ENCODE data around the gene THTPA. TPM values are rescaled to one million over a fixed set of nuclear protein-coding genes. Genes with fewer than 3 reads are reported as not detected.
"Not testable (repeated sequence)": the region's sequence is repeated elsewhere in the genome, so short reads cannot be mapped to it uniquely, and the experiment has no call there.

THTPA gene
- total RNA-seq, 2 donors from 2014 or later = 9.0 to 21.0 TPM

GRCh38 chr14:23590198-23590597 is 34.1 kb downstream of the THTPA start:
- no peaks in the 10 kb centered on the region for H3K36me3 ChIP-seq
- intact Hi-C loops (cut with DNase I) = loop anchor here (5.0 kb wide), 1 partner anchor 322 kb away; no protein-coding TSS in a partner anchor
- no peaks in the 10 kb centered on the region for H3K4me1 ChIP-seq
- no peaks in the 10 kb centered on the region for H3K9me3 ChIP-seq
- H3K27me3 ChIP-seq = no peaks in the 10 kb centered on the region
- TF ChIP-seq CTCF (IDR thresholded peaks at IDR 0.05) = no peak
- H3K9ac ChIP-seq (ENCODE audit: low read depth in 2 of 2, low read length in 2 of 2) = no peak overlapping the region
- DNase-seq = no peak
- H3K27ac ChIP-seq = no peak overlapping the region
- no peak overlapping the region for H3K4me3 ChIP-seq

- not testable (repeated sequence) for H3K4me3 ChIP-seq; DNase-seq; H3K36me3 ChIP-seq; H3K9me3 ChIP-seq; H3K4me1 ChIP-seq; H3K27me3 ChIP-seq; H3K27ac ChIP-seq; H3K9ac ChIP-seq (ENCODE audit: low read depth in 2 of 2, low read length in 2 of 2)
- intact Hi-C loops (cut with DNase I) = loop anchor here (5.0 kb wide), 1 partner anchor 318 kb away; no protein-coding TSS in a partner anchor
Observed at GRCh38 chr14:23594191-23594590, 38.1 kb downstream of the THTPA start.

GRCh38 chr14:23600322-23600707 is 44.2 kb downstream of the THTPA start:
- H3K9me3 ChIP-seq = no peaks in the 10 kb centered on the region
- no peaks in the 10 kb centered on the region for H3K4me1 ChIP-seq
- no peak overlapping the region for H3K4me3 ChIP-seq
- no peaks in the 10 kb centered on the region for H3K36me3 ChIP-seq
- H3K27ac ChIP-seq = no peak overlapping the region
- intact Hi-C loops (cut with DNase I) = no loop called here
- no peak for TF ChIP-seq CTCF (IDR thresholded peaks at IDR 0.05)
- no peak overlapping the region for H3K9ac ChIP-seq (ENCODE audit: low read depth in 2 of 2, low read length in 2 of 2)
- H3K27me3 ChIP-seq = no peaks in the 10 kb centered on the region
- no peak for DNase-seq

GRCh38 chr14:23600806-23601205 is 44.7 kb downstream of the THTPA start:
- H3K36me3 ChIP-seq = no peaks in the 10 kb centered on the region
- no peaks in the 10 kb centered on the region for H3K9me3 ChIP-seq
- H3K4me3 ChIP-seq = no peak overlapping the region
- DNase-seq = no peak
- H3K4me1 ChIP-seq = no peaks in the 10 kb centered on the region
- H3K27me3 ChIP-seq = no peaks in the 10 kb centered on the region
- intact Hi-C loops (cut with DNase I) = no loop called here
- no peak overlapping the region for H3K27ac ChIP-seq
- no peak overlapping the region for H3K9ac ChIP-seq (ENCODE audit: low read depth in 2 of 2, low read length in 2 of 2)
- no peak for TF ChIP-seq CTCF (IDR thresholded peaks at IDR 0.05)

- TF ChIP-seq CTCF (IDR thresholded peaks at IDR 0.05) = no peak
- no peaks in the 10 kb centered on the region for H3K4me1 ChIP-seq
Observed at GRCh38 chr14:23601424-23601823, 45.4 kb downstream of the THTPA start.

GRCh38 chr14:23601845-23602180 is 45.7 kb downstream of the THTPA start:
- Histone ChIP-seq H3K27me3 (no peaks in the 10 kb centered on the region), H3K27ac (no peak overlapping the region), H3K4me1 (no peaks in the 10 kb centered on the region), H3K4me3 (no peak overlapping the region), H3K9me3 (no peaks in the 10 kb centered on the region), H3K36me3 (no peaks in the 10 kb centered on the region), H3K9ac (ENCODE audit: low read depth in 2 of 2, low read length in 2 of 2) (no peak overlapping the region)
- intact Hi-C loops (cut with DNase I) = no loop called here
- DNase-seq = no peak
- TF ChIP-seq CTCF (IDR thresholded peaks at IDR 0.05) = no peak

More at GRCh38 chr14:23601424-23601823, 45.4 kb downstream of the THTPA start:
- Histone ChIP-seq H3K27ac (no peak overlapping the region), H3K9ac (ENCODE audit: low read depth in 2 of 2, low read length in 2 of 2) (no peak overlapping the region), H3K36me3 (no peaks in the 10 kb centered on the region), H3K9me3 (no peaks in the 10 kb centered on the region), H3K4me3 (no peak overlapping the region), H3K27me3 (no peaks in the 10 kb centered on the region)
- intact Hi-C loops (cut with DNase I) = no loop called here
- no peak for DNase-seq

Measured in colonic mucosa (tissue), 4 donors.